Neural progenitor cell (in vitro differentiated cells): Measurements from ENCODE around the gene TUBB2B. TPM values are rescaled to one million over a fixed set of nuclear protein-coding genes. Genes with fewer than 3 reads are reported as not detected.

Experiments used
- DNase-seq: peaks from one replicate; pipeline ENCODE4 v3.0.0-alpha.2; 2016; ENCODE audit warnings: low spot score
- H2AFZ ChIP-seq: fragments of 200-600 bp; sonication (generic); replicated peaks from 2 replicates; pipeline ENCODE4 v1.6.1; 2016; ENCODE audit warnings: antibody characterized with exemption
- H3F3A ChIP-seq: fragments of 200-600 bp; sonication (generic); 2 replicates; pipeline ENCODE4 v1.6.1; 2016; ENCODE audit warnings: antibody characterized with exemption, low read depth
- H3K27ac ChIP-seq: fragments of 200-600 bp; sonication (generic); 2 replicates; pipeline ENCODE4 v1.5.1; 2016; ENCODE audit warnings: mild to moderate bottlenecking
- H3K27me3 ChIP-seq: fragments of 200-600 bp; sonication (generic); 2 replicates; pipeline ENCODE4 v1.6.1; 2016; ENCODE audit warnings: mild to moderate bottlenecking, moderate library complexity
- H3K36me3 ChIP-seq: fragments of 200-600 bp; sonication (generic); 2 replicates; pipeline ENCODE4 v1.5.1; 2016
- H3K4me1 ChIP-seq: fragments of 200-600 bp; sonication (generic); 2 replicates; pipeline ENCODE4 v1.6.1; 2016; ENCODE audit warnings: mixed run types
- H3K4me2 ChIP-seq: fragments of 200-600 bp; sonication (generic); 2 replicates; pipeline ENCODE4 v1.6.1; 2016
- H3K4me3 ChIP-seq: fragments of 200-600 bp; sonication (generic); 2 replicates; pipeline ENCODE4 v1.5.1; 2016
- H3K79me2 ChIP-seq: fragments of 200-600 bp; sonication (generic); 2 replicates; pipeline ENCODE4 v1.6.1; 2016; ENCODE audit warnings: low read depth
- H3K9ac ChIP-seq: fragments of 200-600 bp; sonication (generic); 2 replicates; pipeline ENCODE4 v1.6.1; 2016
- H3K9me3 ChIP-seq: fragments of 200-600 bp; sonication (generic); 2 replicates; pipeline ENCODE4 v1.5.1; 2016; ENCODE audit warnings: low read depth
- H4K20me1 ChIP-seq: fragments of 200-600 bp; sonication (generic); 2 replicates; pipeline ENCODE4 v1.6.1; 2016; ENCODE audit warnings: low read depth
- H3K27ac Mint-ChIP-seq: 3 replicates; pipeline ENCODE4 v1.8.0; 2021; ENCODE audit warnings: mixed read lengths
- H3K27me3 Mint-ChIP-seq: 2 replicates; pipeline ENCODE4 v1.8.0; 2022; ENCODE audit warnings: low read depth, mild to moderate bottlenecking, inconsistent platforms, moderate library complexity, mixed read lengths; ENCODE audit not compliant: insufficient read depth
- H3K36me3 Mint-ChIP-seq: 3 replicates; pipeline ENCODE4 v1.8.0; 2021; ENCODE audit warnings: mixed read lengths
- H3K4me1 Mint-ChIP-seq: 3 replicates; pipeline ENCODE4 v1.8.0; 2021; ENCODE audit warnings: mixed read lengths
- H3K4me3 Mint-ChIP-seq: 3 replicates; pipeline ENCODE4 v1.8.0; 2021; ENCODE audit warnings: mild to moderate bottlenecking, moderate library complexity, mixed read lengths
- H3K9me3 Mint-ChIP-seq: 3 replicates; pipeline ENCODE4 v1.8.0; 2020; ENCODE audit warnings: mixed read lengths
- EZH2 ChIP-seq: fragments of 200-600 bp; sonication (generic); IDR thresholded peaks from 2 replicates; pipeline ENCODE4 v1.6.1; 2017; ENCODE audit warnings: antibody characterized with exemption, mild to moderate bottlenecking, moderate library complexity
- EZH2phosphoT487 ChIP-seq: fragments of 200-600 bp; sonication (generic); IDR thresholded peaks from 2 replicates; pipeline ENCODE4 v1.6.1; 2017; ENCODE audit warnings: antibody characterized with exemption
- total RNA-seq: library from RNA; depleted of rRNA; stranded (reverse); fragments of >200 nt; gene quantifications from 2 replicates; pipeline ENCODE4 v1.2.3, GENCODE V29; 2015; ENCODE audit warnings: low replicate concordance
- TF ChIP-seq, protein P1 (sequence below): fragments of 200-600 bp; sonication (generic); IDR thresholded peaks from 2 replicates; pipeline ENCODE4 v1.5.1; 2017; ENCODE audit warnings: antibody characterized with exemption, mild to moderate bottlenecking

Gene TUBB2B
- total RNA-seq = 362 and 762 TPM in 2 replicates

DNA sequence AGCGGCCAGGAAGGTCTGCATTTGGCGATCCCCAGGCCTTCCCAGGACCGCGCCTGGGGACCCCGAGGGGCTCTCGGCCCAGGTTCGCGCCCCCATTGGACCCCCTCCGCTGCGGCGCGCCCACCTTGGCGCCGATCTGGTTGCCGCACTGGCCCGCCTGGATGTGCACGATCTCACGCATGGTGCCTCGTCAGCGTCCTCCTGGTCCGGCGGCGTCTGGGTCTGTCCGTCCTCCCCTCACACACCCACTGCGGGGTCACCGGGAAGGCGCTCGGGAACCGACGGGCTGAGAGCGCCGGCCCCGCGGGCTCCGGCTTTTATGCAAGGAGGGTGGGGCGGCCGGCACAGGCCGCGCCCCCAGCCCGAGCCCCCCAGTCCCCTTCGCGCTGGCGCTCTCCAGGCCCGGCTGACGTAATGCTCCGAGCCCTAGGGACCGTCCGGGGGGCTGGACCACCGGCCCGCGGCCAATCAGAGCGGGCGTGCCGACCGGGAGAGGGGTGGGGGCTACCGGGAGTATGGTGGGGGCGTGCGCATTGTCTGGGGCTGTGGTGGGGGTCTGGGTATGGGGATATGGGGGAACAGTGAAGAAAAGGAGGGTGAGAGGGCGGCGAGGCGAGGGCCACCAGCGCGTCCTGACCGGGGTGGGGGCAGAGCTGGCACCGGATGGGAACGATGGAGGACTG lies at the start of gene TUBB2B:
Gene TUBB2B (minus strand): TSS at position 291 of the 683 bp plus-strand sequence. CDS start 110 bp downstream, at position 181.
- Mint-ChIP-seq H3K27ac (peak within 1 kb of the TSS; percentile 96), H3K36me3 (peaks cover 21% of the 10 kb centered on the region), H3K27me3 (peaks cover 6% of the 10 kb centered on the region), H3K9me3 (peaks cover 8% of the 10 kb centered on the region), H3K4me3 (peak within 1 kb of the TSS; percentile 98), H3K4me1 (peaks cover 38% of the 10 kb centered on the region)
- TF ChIP-seq EZH2 (no peak), EZH2phosphoT487 (no peak)
- TF ChIP-seq, protein P1, sequence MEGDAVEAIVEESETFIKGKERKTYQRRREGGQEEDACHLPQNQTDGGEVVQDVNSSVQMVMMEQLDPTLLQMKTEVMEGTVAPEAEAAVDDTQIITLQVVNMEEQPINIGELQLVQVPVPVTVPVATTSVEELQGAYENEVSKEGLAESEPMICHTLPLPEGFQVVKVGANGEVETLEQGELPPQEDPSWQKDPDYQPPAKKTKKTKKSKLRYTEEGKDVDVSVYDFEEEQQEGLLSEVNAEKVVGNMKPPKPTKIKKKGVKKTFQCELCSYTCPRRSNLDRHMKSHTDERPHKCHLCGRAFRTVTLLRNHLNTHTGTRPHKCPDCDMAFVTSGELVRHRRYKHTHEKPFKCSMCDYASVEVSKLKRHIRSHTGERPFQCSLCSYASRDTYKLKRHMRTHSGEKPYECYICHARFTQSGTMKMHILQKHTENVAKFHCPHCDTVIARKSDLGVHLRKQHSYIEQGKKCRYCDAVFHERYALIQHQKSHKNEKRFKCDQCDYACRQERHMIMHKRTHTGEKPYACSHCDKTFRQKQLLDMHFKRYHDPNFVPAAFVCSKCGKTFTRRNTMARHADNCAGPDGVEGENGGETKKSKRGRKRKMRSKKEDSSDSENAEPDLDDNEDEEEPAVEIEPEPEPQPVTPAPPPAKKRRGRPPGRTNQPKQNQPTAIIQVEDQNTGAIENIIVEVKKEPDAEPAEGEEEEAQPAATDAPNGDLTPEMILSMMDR = no peak
- peaks cover 30% of the 10 kb centered on the region for H3K79me2 ChIP-seq
- peak within 1 kb of the TSS; percentile 89 for H3K9ac ChIP-seq
- H3K27me3 ChIP-seq = peaks cover 26% of the 10 kb centered on the region
- peaks cover 42% of the 10 kb centered on the region for H4K20me1 ChIP-seq
- peaks cover 26% of the 10 kb centered on the region for H3K4me1 ChIP-seq
- peak within 1 kb of the TSS; percentile 74 for H3K27ac ChIP-seq
- H3K4me2 ChIP-seq = peak within 1 kb of the TSS; percentile 87
- DNase-seq = peak; percentile 96
- H3K9me3 ChIP-seq = no peaks in the 10 kb centered on the region
- peaks cover 8% of the 10 kb centered on the region for H3K36me3 ChIP-seq
- peaks cover 51% of the 10 kb centered on the region for H3F3A ChIP-seq
- peak within 1 kb of the TSS; percentile 95 for H3K4me3 ChIP-seq
- H2AFZ ChIP-seq = peak within 1 kb of the TSS; percentile 68

DNA sequence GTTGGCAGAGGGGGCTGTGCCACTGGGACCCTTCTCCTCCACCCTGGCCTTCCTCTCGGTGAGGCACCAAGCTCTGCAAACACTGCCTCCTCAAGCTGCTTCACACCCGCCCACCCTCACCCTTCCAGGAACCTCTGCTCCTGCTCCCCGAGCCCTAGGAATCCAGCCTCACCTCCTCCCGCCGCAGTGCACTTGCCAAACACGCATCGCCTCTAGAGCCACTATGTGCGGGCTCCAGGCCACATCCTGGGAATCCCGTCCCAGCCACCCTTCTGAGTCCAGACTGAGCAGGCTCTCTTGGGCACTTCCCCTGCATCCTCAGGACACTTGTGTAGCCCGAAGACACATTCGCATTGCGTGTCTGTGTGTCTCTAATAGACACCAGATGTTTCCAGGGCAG lies 49.8 kb upstream of the TUBB2B start:
- H3K27ac Mint-ChIP-seq = peak overlapping the region; percentile 50
- Histone ChIP-seq H3K9me3 (no peaks in the 10 kb centered on the region), H3K27ac (no peak overlapping the region), H3K9ac (no peak overlapping the region), H3K36me3 (no peaks in the 10 kb centered on the region), H4K20me1 (peaks cover 6% of the 10 kb centered on the region), H2AFZ (no peak overlapping the region), H3K4me2 (no peak overlapping the region), H3K27me3 (no peaks in the 10 kb centered on the region), H3K79me2 (no peaks in the 10 kb centered on the region), H3K4me1 (peaks cover 16% of the 10 kb centered on the region), H3F3A (peaks cover 28% of the 10 kb centered on the region), H3K4me3 (no peak overlapping the region)
- H3K4me1 Mint-ChIP-seq = peaks cover 30% of the 10 kb centered on the region
- peaks cover 25% of the 10 kb centered on the region for H3K36me3 Mint-ChIP-seq
- no peaks in the 10 kb centered on the region for H3K9me3 Mint-ChIP-seq
- peaks cover 3% of the 10 kb centered on the region for H3K27me3 Mint-ChIP-seq
- DNase-seq = no peak
- H3K4me3 Mint-ChIP-seq = no peak overlapping the region
- TF ChIP-seq, protein P1 = no peak
- TF ChIP-seq EZH2 = no peak
- no peak for TF ChIP-seq EZH2phosphoT487

DNA sequence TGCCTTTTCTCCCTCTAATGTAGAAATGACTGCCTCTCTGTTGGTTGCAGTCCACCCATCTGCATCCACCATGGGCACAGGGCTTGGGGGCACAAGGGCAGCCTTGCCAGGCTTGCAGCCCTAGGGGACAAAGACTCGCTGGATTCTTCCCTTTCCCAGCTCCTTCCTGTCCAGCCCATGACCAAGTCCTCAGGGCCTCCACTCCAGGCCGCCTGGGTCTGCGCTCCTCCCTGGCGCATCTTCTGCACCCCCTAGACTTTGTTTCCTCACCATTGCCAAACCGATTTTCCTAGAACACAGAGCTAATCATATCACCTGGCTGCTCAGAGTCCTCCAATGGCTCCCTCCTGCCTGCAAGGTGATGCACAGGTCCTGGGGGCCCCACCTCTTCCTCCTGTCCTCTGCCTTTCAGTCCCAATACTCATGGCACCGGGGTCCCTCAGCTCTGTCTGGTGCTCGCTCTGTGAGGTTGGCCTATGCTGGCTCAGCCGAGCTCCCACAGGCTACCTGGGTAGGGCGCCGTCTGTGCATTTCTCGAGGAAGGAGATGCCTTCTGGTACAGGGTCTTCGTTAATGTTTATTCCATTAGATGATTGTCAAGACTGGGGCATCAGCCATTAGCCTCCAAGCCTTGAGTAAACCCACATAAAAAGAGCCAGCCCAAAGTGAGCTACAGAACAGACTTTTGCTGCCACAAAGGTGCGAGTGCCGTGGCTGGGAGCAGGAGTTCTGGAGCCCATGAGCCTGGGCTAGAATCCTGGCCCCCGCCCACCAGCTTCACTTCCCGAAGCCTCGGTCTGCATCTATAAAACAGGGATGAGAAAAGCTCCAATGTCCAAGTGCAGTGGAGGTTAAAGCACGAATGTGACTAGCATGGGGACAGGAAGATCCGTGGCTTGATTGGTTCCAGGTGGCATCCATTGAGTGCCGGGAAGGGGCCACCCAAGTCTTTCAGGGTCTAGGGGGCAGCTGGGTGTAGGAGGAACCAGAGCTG lies 49.0 kb upstream of the TUBB2B start:
- Mint-ChIP-seq H3K27me3 (peaks cover 5% of the 10 kb centered on the region), H3K4me1 (peaks cover 23% of the 10 kb centered on the region), H3K36me3 (peaks cover 33% of the 10 kb centered on the region), H3K27ac (no peak overlapping the region), H3K4me3 (no peak overlapping the region), H3K9me3 (no peaks in the 10 kb centered on the region)
- Histone ChIP-seq H3K9ac (no peak overlapping the region), H3K27me3 (no peaks in the 10 kb centered on the region), H3K4me2 (no peak overlapping the region), H3K79me2 (no peaks in the 10 kb centered on the region), H3K36me3 (no peaks in the 10 kb centered on the region), H3K4me3 (no peak overlapping the region), H3K4me1 (peaks cover 8% of the 10 kb centered on the region), H3K9me3 (no peaks in the 10 kb centered on the region), H4K20me1 (no peaks in the 10 kb centered on the region), H3K27ac (no peak overlapping the region), H2AFZ (no peak overlapping the region), H3F3A (peaks cover 20% of the 10 kb centered on the region)
- no peak for DNase-seq
- TF ChIP-seq EZH2 = no peak
- no peak for TF ChIP-seq EZH2phosphoT487
- TF ChIP-seq, protein P1 = no peak
